Measurements from ENCODE around the gene ERGIC1. TPM values are rescaled to one million over a fixed set of nuclear protein-coding genes. Genes with fewer than 3 reads are reported as not detected.
"Not testable (repeated sequence)": the region's sequence is repeated elsewhere in the genome, so short reads cannot be mapped to it uniquely, and the experiment has no call there.

ERGIC1 gene
- polyA plus RNA-seq, 4 donors: 58.1 to 127 (median 94.1) TPM

DNA sequence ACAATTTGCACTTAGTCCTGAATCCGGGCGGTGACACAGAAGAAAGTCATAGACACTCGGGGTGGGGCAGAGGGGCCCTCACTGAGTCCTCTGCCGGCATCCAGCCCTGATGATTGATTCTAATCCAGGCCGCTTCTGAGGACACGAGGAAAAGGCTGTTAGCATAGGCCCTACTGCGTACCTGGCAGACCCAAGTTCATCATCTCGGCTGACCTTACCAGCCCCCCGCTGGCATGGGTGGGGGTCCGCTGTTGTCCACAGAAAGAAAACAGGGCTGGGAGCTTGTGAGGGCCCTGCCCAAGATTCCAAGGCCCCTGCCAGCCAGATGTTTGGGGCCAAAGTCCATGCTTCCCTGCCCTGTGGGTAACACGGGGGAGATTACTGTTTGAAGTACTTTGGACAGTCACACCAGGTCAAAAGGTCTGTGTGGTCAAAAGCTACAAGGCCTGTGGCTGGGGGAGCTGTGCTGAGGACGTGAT is 24.5 kb downstream of the ERGIC1 start:
- peaks cover 19 to 48% (median 21%) of the 10 kb centered on the region in 3 donors for H3K4me1 ChIP-seq (ENCODE audit: control insufficient read depth in 3 of 3, insufficient read depth in 2 of 3, low read depth in 1 of 3, low read length in 2 of 3)

DNA sequence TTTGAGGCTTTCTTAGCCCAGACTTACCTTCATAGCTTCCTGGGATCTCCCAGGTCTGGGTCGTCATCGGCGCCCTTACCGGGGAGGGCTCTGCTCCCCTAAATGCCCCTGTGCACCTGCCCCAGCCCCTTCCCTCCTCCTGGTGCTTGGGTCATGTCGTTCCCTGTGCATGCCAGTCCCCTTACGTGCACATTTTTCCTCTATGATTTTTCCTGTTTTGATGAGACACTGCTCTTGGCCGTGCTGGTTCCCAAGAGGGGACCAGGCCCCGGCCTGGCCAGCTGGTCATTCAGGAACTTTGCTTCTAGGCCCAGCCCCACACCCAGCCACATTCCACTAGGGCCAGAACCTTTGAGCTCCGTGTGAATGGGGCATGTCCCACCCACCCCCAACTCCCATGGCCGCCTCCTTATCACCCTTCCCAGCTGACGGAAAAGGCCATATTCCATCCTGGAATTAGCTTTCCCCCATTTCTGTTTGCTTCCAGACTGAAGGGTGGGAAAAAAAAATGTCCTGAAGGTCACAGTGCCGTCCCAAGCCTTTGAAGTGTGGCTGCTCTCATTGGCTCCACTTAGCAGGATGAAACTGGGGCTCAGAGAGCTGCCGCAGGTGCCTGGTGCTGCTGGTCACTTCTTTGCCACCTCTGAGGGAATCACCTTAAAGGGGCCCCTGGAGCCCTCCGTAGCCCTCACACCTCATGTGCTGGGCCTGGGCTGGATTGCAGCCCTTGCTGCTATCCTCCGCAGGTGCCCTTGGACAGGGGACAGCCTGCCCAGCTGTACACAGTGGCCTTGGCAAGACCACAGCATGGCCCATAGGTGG is 25.1 kb downstream of the ERGIC1 start:
- peak overlapping the region in 1 of 3 donors; percentile 7 for H3K4me3 ChIP-seq (ENCODE audit: low read depth in 1 of 3, low read length in 3 of 3)
- no peaks in the 10 kb centered on the region for H3K27me3 ChIP-seq (ENCODE audit: control insufficient read depth in 3 of 3, insufficient read depth in 3 of 3, low read length in 3 of 3)
- H3K9me3 ChIP-seq (ENCODE audit: control insufficient read depth in 2 of 2, insufficient read depth in 1 of 2, low read depth in 1 of 2, low read length in 1 of 2): no peaks in the 10 kb centered on the region
- WGBS, 3 donors: 17 to 50% (median 39%) methylated on average over 15 of the region's 15 CpGs
- FAIRE-seq (no peak), DNase-seq (peak; percentile 92 to 95)
- peak overlapping the region; percentile 94 to 96 (median 94) for H3K27ac ChIP-seq (ENCODE audit: low read depth in 1 of 3, low read length in 2 of 3)
- peaks cover 19 to 48% (median 21%) of the 10 kb centered on the region in 3 donors for H3K4me1 ChIP-seq (ENCODE audit: control insufficient read depth in 3 of 3, insufficient read depth in 2 of 3, low read depth in 1 of 3, low read length in 2 of 3)
- H3K36me3 ChIP-seq (ENCODE audit: control insufficient read depth in 3 of 3, insufficient read depth in 2 of 3, low read depth in 1 of 3, low read length in 3 of 3): peaks cover 1 to 62% (median 2%) of the 10 kb centered on the region in 3 donors

More for the DNA sequence above, 24.5 kb downstream of the ERGIC1 start:
- DNase-seq: peak; percentile 84 to 86
- 28 to 65% (median 47%) methylated on average over 12 of the region's 12 CpGs for WGBS, 3 donors
- FAIRE-seq: no peak
- no peaks in the 10 kb centered on the region for H3K9me3 ChIP-seq (ENCODE audit: control insufficient read depth in 2 of 2, insufficient read depth in 1 of 2, low read depth in 1 of 2, low read length in 1 of 2)
- no peak overlapping the region for H3K4me3 ChIP-seq (ENCODE audit: low read depth in 1 of 3, low read length in 3 of 3)
- H3K27ac ChIP-seq (ENCODE audit: low read depth in 1 of 3, low read length in 2 of 3): peak overlapping the region; percentile 94 to 96 (median 94)
- no peaks in the 10 kb centered on the region for H3K27me3 ChIP-seq (ENCODE audit: control insufficient read depth in 3 of 3, insufficient read depth in 3 of 3, low read length in 3 of 3)
- H3K36me3 ChIP-seq (ENCODE audit: control insufficient read depth in 3 of 3, insufficient read depth in 2 of 3, low read depth in 1 of 3, low read length in 3 of 3): peaks cover 1 to 62% (median 2%) of the 10 kb centered on the region in 3 donors

DNA sequence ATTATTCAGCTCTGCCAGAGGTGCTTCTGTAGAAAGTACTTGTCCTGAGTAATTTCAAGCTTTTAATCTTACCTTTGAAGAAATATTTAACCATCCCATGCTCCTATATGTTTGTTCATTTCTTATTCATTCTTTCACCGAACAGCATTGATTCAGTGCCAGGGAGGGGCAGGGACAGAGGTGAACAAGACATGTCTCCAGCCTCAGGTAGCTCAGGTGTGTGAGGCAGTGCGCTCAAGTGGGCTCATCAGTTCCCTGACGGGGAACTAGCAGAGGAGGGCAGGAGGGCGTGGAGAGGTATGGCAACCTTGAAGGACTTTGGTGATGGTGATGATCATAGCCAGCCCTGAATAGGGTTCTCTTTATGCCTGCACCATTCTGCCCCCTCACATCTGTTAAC is 25.9 kb downstream of the ERGIC1 start:
- Histone ChIP-seq H3K36me3 (ENCODE audit: control insufficient read depth in 3 of 3, insufficient read depth in 2 of 3, low read depth in 1 of 3, low read length in 3 of 3) (peaks cover 1 to 56% (median 2%) of the 10 kb centered on the region in 3 donors), H3K27me3 (ENCODE audit: control insufficient read depth in 3 of 3, insufficient read depth in 3 of 3, low read length in 3 of 3) (no peaks in the 10 kb centered on the region), H3K4me1 (ENCODE audit: control insufficient read depth in 3 of 3, insufficient read depth in 2 of 3, low read depth in 1 of 3, low read length in 2 of 3) (peaks cover 16 to 48% (median 17%) of the 10 kb centered on the region in 3 donors), H3K9me3 (ENCODE audit: control insufficient read depth in 2 of 2, insufficient read depth in 1 of 2, low read depth in 1 of 2, low read length in 1 of 2) (no peaks in the 10 kb centered on the region), H3K4me3 (ENCODE audit: low read depth in 1 of 3, low read length in 3 of 3) (no peak overlapping the region), H3K27ac (ENCODE audit: low read depth in 1 of 3, low read length in 2 of 3) (peak overlapping the region; percentile 94 to 96 (median 94))
- DNase-seq (peak; percentile 34 to 60), FAIRE-seq (no peak)
- 45 to 77% (median 62%) methylated on average over 4 of the region's 4 CpGs for WGBS, 3 donors

DNA sequence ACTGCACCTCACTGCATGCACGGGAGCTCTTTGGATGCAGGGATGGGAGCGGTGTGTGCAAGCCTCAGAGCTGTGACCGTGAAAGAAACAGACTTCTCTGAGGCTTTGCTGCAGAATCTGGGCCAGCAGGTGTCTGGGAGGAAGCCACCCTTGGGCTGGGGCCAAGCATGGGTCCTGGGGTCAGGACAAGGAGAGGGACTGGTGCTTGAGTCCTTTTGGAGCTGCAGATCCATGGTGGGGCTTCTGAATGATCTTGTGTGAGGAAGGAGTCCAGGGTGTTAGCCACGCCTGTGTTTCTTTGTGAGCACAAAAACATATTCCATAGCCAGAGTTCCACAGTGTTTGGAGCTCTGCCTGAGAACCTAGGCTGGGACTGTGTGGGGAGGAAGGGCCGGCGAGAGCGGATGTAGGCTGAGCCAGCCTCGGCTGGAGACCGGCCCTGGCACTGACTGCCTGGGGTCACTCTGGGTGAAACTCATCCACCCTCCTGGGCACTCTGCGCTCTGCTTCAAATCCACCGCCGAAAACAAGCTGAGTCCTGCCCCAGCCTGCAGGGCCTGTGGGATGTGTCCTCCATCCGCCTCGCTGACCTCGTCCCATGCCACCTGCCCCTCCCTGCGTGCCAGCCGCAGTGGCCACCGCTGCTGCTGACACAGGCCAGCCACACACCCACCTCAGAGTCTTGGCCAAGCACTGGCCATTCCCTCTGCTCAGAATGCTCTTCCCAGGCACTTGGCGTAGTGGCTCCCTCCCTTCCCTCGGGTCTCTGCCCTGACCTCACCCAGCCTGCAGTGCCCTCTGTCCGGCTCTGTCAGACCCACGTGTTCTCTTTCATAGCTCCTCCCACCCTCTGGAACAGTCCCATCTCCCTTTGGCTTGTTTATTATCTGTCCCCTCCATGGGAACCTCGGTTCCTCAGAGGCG is 26.7 kb downstream of the ERGIC1 start:
- Histone ChIP-seq H3K27ac (ENCODE audit: low read depth in 1 of 3, low read length in 2 of 3) (peak overlapping the region; percentile 94 to 96 (median 94)), H3K4me1 (ENCODE audit: control insufficient read depth in 3 of 3, insufficient read depth in 2 of 3, low read depth in 1 of 3, low read length in 2 of 3) (peaks cover 14 to 46% (median 15%) of the 10 kb centered on the region in 3 donors), H3K27me3 (ENCODE audit: control insufficient read depth in 3 of 3, insufficient read depth in 3 of 3, low read length in 3 of 3) (no peaks in the 10 kb centered on the region), H3K36me3 (ENCODE audit: control insufficient read depth in 3 of 3, insufficient read depth in 2 of 3, low read depth in 1 of 3, low read length in 3 of 3) (peaks cover 0 to 48% (median 2%) of the 10 kb centered on the region in 3 donors), H3K4me3 (ENCODE audit: low read depth in 1 of 3, low read length in 3 of 3) (no peak overlapping the region), H3K9me3 (ENCODE audit: control insufficient read depth in 2 of 2, insufficient read depth in 1 of 2, low read depth in 1 of 2, low read length in 1 of 2) (no peaks in the 10 kb centered on the region)
- WGBS, 3 donors: 60 to 71% (median 66%) methylated on average over 24 of the region's 24 CpGs
- DNase-seq (no peak), FAIRE-seq (no peak)

DNA sequence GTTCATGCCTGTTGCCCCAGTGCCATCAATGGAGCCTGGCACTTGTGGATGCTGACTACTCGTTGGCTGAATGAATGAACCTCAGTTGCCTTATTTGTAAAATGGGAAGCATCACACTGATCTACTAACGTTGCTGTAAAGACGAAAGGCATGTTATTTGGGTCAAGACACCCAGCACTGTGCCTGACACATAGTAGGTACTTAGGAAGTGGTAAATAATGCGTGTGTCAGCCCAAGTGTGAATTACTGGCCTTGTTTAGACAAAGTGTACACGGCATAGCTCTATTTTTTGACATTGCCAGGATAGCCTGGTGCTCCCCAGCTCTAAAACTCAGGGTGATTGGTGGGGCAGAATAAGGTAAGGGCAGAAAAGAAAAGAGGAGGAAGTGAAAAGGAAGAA is 27.4 kb downstream of the ERGIC1 start:
- no peak for FAIRE-seq

DNA sequence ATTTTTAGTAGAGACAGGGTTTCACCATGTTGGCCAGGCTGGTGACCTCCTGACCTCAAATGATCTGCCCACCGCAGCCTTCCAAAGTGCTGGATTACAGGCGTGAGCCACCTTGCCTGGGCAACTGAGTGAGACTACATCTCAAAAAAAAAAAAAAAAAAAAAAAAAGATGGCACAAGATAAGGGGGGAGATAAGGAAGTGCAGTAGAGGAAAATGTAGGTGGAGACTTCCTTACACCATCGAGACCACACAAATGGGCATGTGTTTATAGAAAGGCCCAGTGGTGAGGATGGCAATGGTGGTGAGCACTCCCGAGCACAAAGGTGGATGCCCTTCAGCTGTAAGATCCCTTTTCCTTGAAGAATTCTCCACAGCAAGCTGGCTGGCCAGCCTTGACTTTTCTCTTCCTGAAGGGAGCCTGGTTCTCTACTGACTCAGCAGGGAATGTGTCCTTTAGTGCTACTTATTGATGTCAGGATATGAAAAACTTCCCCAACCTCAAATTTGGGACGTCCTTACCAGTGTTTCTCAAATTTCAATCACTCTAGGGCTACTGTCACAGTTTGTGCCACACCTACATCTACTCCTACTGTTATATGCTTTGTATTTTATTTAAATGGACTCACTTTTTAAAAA is 28.2 kb downstream of the ERGIC1 start:
- Histone ChIP-seq H3K36me3 (ENCODE audit: control insufficient read depth in 3 of 3, insufficient read depth in 2 of 3, low read depth in 1 of 3, low read length in 3 of 3) (peaks cover 0 to 39% (median 2%) of the 10 kb centered on the region in 3 donors), H3K4me3 (ENCODE audit: low read depth in 1 of 3, low read length in 3 of 3) (no peak overlapping the region), H3K27me3 (ENCODE audit: control insufficient read depth in 3 of 3, insufficient read depth in 3 of 3, low read length in 3 of 3) (no peaks in the 10 kb centered on the region), H3K4me1 (ENCODE audit: control insufficient read depth in 3 of 3, insufficient read depth in 2 of 3, low read depth in 1 of 3, low read length in 2 of 3) (peaks cover 14 to 45% (median 15%) of the 10 kb centered on the region in 3 donors), H3K27ac (ENCODE audit: low read depth in 1 of 3, low read length in 2 of 3) (no peak overlapping the region), H3K9me3 (ENCODE audit: control insufficient read depth in 2 of 2, insufficient read depth in 1 of 2, low read depth in 1 of 2, low read length in 1 of 2) (no peaks in the 10 kb centered on the region)
- DNase-seq (no peak), FAIRE-seq (no peak)
- WGBS, 3 donors: 73 to 83% (median 73%) methylated on average over 5 of the region's 5 CpGs

More for the DNA sequence above, 27.4 kb downstream of the ERGIC1 start:
- Histone ChIP-seq H3K27me3 (ENCODE audit: control insufficient read depth in 3 of 3, insufficient read depth in 3 of 3, low read length in 3 of 3) (no peaks in the 10 kb centered on the region), H3K36me3 (ENCODE audit: control insufficient read depth in 3 of 3, insufficient read depth in 2 of 3, low read depth in 1 of 3, low read length in 3 of 3) (peaks cover 0 to 44% (median 2%) of the 10 kb centered on the region in 3 donors), H3K4me1 (ENCODE audit: control insufficient read depth in 3 of 3, insufficient read depth in 2 of 3, low read depth in 1 of 3, low read length in 2 of 3) (peaks cover 14 to 45% (median 15%) of the 10 kb centered on the region in 3 donors), H3K27ac (ENCODE audit: low read depth in 1 of 3, low read length in 2 of 3) (peak overlapping the region in 1 of 3 donors; percentile 94), H3K4me3 (ENCODE audit: low read depth in 1 of 3, low read length in 3 of 3) (no peak overlapping the region), H3K9me3 (ENCODE audit: control insufficient read depth in 2 of 2, insufficient read depth in 1 of 2, low read depth in 1 of 2, low read length in 1 of 2) (no peaks in the 10 kb centered on the region)
- DNase-seq: no peak
- 79 to 87% (median 87%) methylated on average over 5 of the region's 5 CpGs for WGBS, 3 donors

DNA sequence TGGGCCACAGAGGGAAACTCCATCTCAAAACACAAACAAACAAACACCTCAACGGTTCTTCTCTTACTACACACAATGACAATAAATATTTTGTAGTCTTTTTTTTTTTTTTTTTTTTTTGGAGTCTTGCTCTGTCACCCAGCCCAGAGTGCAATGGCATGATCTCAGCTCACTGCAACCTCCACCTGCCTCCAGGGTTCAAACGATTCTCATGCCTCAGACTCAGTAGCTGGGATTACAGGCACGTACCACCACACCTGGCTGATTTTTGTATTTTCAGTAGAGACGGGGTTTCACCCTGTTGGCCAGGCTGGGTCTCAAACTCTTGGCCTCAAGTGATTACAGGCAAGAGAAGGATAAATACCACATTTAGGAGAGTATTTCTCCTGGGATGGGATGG is 30.1 kb downstream of the ERGIC1 start:
- H3K27me3 ChIP-seq (ENCODE audit: control insufficient read depth in 3 of 3, insufficient read depth in 3 of 3, low read length in 3 of 3); DNase-seq; H3K27ac ChIP-seq (ENCODE audit: low read depth in 1 of 3, low read length in 2 of 3); FAIRE-seq; H3K4me3 ChIP-seq (ENCODE audit: low read depth in 1 of 3, low read length in 3 of 3); H3K9me3 ChIP-seq (ENCODE audit: control insufficient read depth in 2 of 2, insufficient read depth in 1 of 2, low read depth in 1 of 2, low read length in 1 of 2): not testable (repeated sequence)
- WGBS, 3 donors: 62 to 75% (median 64%) methylated on average over 4 of the region's 4 CpGs
- Histone ChIP-seq H3K4me1 (ENCODE audit: control insufficient read depth in 3 of 3, insufficient read depth in 2 of 3, low read depth in 1 of 3, low read length in 2 of 3) (peaks cover 9 to 29% (median 16%) of the 10 kb centered on the region in 3 donors), H3K36me3 (ENCODE audit: control insufficient read depth in 3 of 3, insufficient read depth in 2 of 3, low read depth in 1 of 3, low read length in 3 of 3) (peaks cover 0 to 42% (median 2%) of the 10 kb centered on the region in 3 donors)

All from small intestine (tissue), 7 donors.